ENCODE measurements around the gene AFF2.

The AFF2 gene

DNA sequence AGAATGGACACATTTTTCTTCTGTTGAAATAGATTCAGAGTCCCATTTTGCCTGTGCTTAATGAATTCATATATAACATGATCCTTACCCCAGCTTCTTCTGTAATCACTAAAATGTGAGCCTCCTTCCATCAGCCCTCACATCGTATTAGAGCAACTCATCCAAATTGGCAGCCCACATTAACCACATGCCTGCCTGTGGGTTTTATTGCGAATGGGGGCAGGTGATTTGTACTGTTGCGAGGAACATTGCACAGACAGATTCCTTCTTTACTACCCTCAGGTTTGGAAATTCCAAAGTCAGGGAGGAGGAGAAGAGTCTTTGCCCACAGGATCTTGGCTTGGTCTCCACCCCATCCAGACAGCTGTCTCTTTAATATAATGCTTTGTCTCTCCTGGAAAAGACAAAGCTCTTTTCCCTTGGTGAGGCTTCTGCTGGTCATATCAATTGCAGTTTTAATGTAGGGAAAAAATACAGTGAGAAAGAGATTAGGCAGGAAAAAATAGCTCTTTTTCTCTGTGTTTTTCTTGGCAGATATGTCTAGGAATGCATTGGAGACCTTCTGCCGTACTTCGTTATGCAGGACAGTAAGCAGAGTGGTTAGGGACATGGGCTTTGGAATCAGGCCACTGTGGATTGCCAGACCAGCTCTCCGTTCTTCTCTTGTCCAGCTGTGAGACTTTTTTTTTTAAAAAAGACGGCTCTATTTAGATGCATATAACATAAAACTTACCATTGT is 371.2 kb downstream of the AFF2 start:
- H3K4me3 ChIP-seq (ENCODE audit: low read depth, low read length), result no peak overlapping the region
- H3K4me1 ChIP-seq, result no peaks in the 10 kb centered on the region
- DNase-seq, result no peak
- no peaks in the 10 kb centered on the region for H3K27me3 ChIP-seq
- TF ChIP-seq CTCF (IDR thresholded peaks at IDR 0.05; ENCODE audit: low read depth, low read length), result no peak
- no peaks in the 10 kb centered on the region for H3K9me3 ChIP-seq
- H3K36me3 ChIP-seq, result no peaks in the 10 kb centered on the region

GRCh38 chrX:148872161-148872535 is 371.7 kb downstream of the AFF2 start:
- Histone ChIP-seq H3K4me3 (ENCODE audit: low read depth, low read length) (no peak overlapping the region), H3K9me3 (no peaks in the 10 kb centered on the region), H3K4me1 (no peaks in the 10 kb centered on the region), H3K36me3 (no peaks in the 10 kb centered on the region), H3K27me3 (no peaks in the 10 kb centered on the region)
- no peak for DNase-seq
- TF ChIP-seq CTCF (IDR thresholded peaks at IDR 0.05; ENCODE audit: low read depth, low read length), result no peak

DNA sequence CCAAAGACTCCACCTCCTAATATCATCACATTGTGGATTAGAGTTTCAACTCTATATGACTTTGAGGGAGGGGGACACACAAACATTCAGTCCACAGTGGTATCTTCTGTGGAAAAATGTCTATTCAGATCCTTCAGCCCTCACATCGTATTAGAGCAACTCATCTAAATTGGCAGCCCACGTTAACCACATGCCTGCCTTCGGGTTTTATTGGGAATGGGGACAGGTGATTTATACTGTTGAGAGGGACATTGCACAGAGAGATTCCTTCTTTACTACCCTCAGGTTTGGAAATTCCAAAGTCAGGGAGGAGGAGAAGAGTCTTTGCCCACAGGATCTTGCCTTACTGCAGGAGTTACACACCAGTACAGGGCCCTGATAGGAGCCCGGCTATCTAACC is 372.5 kb downstream of the AFF2 start:
- DNase-seq, result no peak
- Histone ChIP-seq H3K27me3 (no peaks in the 10 kb centered on the region), H3K9me3 (no peaks in the 10 kb centered on the region), H3K4me1 (no peaks in the 10 kb centered on the region), H3K36me3 (no peaks in the 10 kb centered on the region), H3K4me3 (ENCODE audit: low read depth, low read length) (no peak overlapping the region)
- TF ChIP-seq CTCF (IDR thresholded peaks at IDR 0.05; ENCODE audit: low read depth, low read length), result no peak

- Histone ChIP-seq H3K4me3 (ENCODE audit: low read depth, low read length) (no peak overlapping the region), H3K9me3 (no peaks in the 10 kb centered on the region), H3K27me3 (no peaks in the 10 kb centered on the region), H3K36me3 (no peaks in the 10 kb centered on the region), H3K4me1 (no peaks in the 10 kb centered on the region)
- TF ChIP-seq CTCF (IDR thresholded peaks at IDR 0.05; ENCODE audit: low read depth, low read length), result no peak
- no peak for DNase-seq
Observed at GRCh38 chrX:148874636-148875246, 374.3 kb downstream of the AFF2 start.

DNA sequence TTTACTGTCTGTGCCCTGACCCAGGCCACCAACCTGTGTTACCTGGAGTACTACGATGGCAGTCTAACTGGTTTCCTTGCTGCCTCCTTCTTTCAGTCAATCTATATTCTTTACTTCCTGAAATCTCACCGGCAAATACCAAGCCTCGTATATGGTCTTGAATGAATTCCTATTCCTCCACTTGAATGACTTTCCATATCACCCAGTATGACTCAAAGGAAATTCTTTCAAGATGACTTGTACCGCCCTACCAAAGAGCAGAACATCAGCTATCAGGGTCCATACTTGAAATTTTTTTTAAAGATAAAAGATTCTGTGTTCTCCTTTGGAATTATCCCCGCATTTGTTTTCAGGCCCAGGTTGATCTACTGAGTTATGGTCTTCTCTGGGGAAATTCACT is 378.0 kb downstream of the AFF2 start:
- TF ChIP-seq CTCF (IDR thresholded peaks at IDR 0.05; ENCODE audit: low read depth, low read length), result no peak
- DNase-seq, result no peak
- H3K9me3 ChIP-seq, result no peaks in the 10 kb centered on the region
- no peak overlapping the region for H3K4me3 ChIP-seq (ENCODE audit: low read depth, low read length)
- no peaks in the 10 kb centered on the region for H3K36me3 ChIP-seq
- H3K27me3 ChIP-seq, result no peaks in the 10 kb centered on the region
- H3K4me1 ChIP-seq, result no peaks in the 10 kb centered on the region

- no peak for TF ChIP-seq CTCF (IDR thresholded peaks at IDR 0.05; ENCODE audit: low read depth, low read length)
- H3K27me3 ChIP-seq, result no peaks in the 10 kb centered on the region
- no peaks in the 10 kb centered on the region for H3K9me3 ChIP-seq
- no peaks in the 10 kb centered on the region for H3K36me3 ChIP-seq
- no peak for DNase-seq
- no peak overlapping the region for H3K4me3 ChIP-seq (ENCODE audit: low read depth, low read length)
- no peaks in the 10 kb centered on the region for H3K4me1 ChIP-seq
Observed at GRCh38 chrX:148885203-148885602, 384.8 kb downstream of the AFF2 start.
